OCI-LY1 (cell line): ENCODE measurements around the gene MMRN1.

Experiments
- H2AFZ ChIP-seq: fragments of 200-600 bp; sonication (generic), shearing (Covaris generic); 2 replicates; pipeline ENCODE4 v1.6.0; 2014; ENCODE audit warnings: antibody characterized with exemption, mild to moderate bottlenecking, low read length
- H3F3A ChIP-seq: fragments of 200-600 bp; sonication (generic), shearing (Covaris generic); 2 replicates; pipeline ENCODE4 v1.6.0; 2014; ENCODE audit warnings: mild to moderate bottlenecking, antibody characterized with exemption, low read length, moderate library complexity; ENCODE audit not compliant: insufficient read depth
- H3K27ac ChIP-seq: fragments of 200-600 bp; sonication (generic); 2 replicates; pipeline ENCODE4 v1.5.1; 2014; ENCODE audit warnings: low read length, mixed run types, mild to moderate bottlenecking, low read depth; ENCODE audit not compliant: poor library complexity, severe bottlenecking
- H3K27me3 ChIP-seq: fragments of 200-600 bp; sonication (generic); 2 replicates; pipeline ENCODE4 v1.6.0; 2014; ENCODE audit warnings: antibody characterized with exemption, mild to moderate bottlenecking, low read length, moderate library complexity; ENCODE audit not compliant: insufficient read depth
- H3K36me3 ChIP-seq: fragments of 200-600 bp; sonication (generic); 2 replicates; pipeline ENCODE4 v1.6.1; 2014; ENCODE audit warnings: mild to moderate bottlenecking, antibody characterized with exemption, low read length, moderate library complexity, mixed read lengths; ENCODE audit not compliant: insufficient read depth
- H3K4me1 ChIP-seq: fragments of 200-600 bp; sonication (generic); 2 replicates; pipeline ENCODE4 v1.5.1; 2014; ENCODE audit warnings: mild to moderate bottlenecking, low read length, moderate library complexity; ENCODE audit not compliant: insufficient read depth, severe bottlenecking
- H3K4me2 ChIP-seq: fragments of 200-600 bp; sonication (generic), shearing (Covaris generic); 2 replicates; pipeline ENCODE4 v1.6.1; 2014; ENCODE audit warnings: low read length
- H3K4me3 ChIP-seq: fragments of 200-600 bp; sonication (generic); 2 replicates; pipeline ENCODE4 v1.5.1; 2014; ENCODE audit warnings: low read length, low read depth, mild to moderate bottlenecking, mixed read lengths; ENCODE audit not compliant: poor library complexity, severe bottlenecking
- H3K79me2 ChIP-seq: fragments of 200-600 bp; shearing (Covaris generic); 2 replicates; pipeline ENCODE4 v1.6.1; 2016; ENCODE audit warnings: mixed run types, low read length, mixed read lengths; ENCODE audit not compliant: insufficient read depth
- H3K9ac ChIP-seq: fragments of 200-600 bp; sonication (generic), shearing (Covaris generic); 2 replicates; pipeline ENCODE4 v1.6.1; 2014; ENCODE audit warnings: mild to moderate bottlenecking, low read length, mixed read lengths
- H3K9me2 ChIP-seq: fragments of 200-600 bp; sonication (generic), shearing (Covaris generic); 2 replicates; pipeline ENCODE4 v1.6.1; 2014; ENCODE audit warnings: low read depth, mild to moderate bottlenecking, low read length, mixed read lengths
- H3K9me3 ChIP-seq: fragments of 200-600 bp; shearing (Covaris generic); 2 replicates; pipeline ENCODE4 v1.6.1; 2014; ENCODE audit warnings: low read length, mixed read lengths
- H4K20me1 ChIP-seq: fragments of 200-600 bp; sonication (generic), shearing (Covaris generic); 2 replicates; pipeline ENCODE4 v1.6.0; 2016; ENCODE audit warnings: mild to moderate bottlenecking, low read length; ENCODE audit not compliant: insufficient read depth
- CTCF ChIP-seq: fragments of 200-600 bp; sonication (generic), shearing (Covaris generic); IDR thresholded peaks from 2 replicates; pipeline ENCODE4 v1.5.1; 2017; ENCODE audit warnings: mild to moderate bottlenecking, antibody characterized with exemption, low read length, moderate library complexity, mixed read lengths
- EZH2 ChIP-seq: fragments of 200-600 bp; sonication (generic), shearing (Covaris generic); IDR thresholded peaks from 2 replicates; pipeline ENCODE4 v1.8.0; 2017; ENCODE audit warnings: borderline replicate concordance, mixed run types, mild to moderate bottlenecking, antibody characterized with exemption, low read length, moderate library complexity, mixed read lengths

MMRN1 gene

GRCh38 chr4:89860971-89861370 is 33.7 kb upstream of the MMRN1 start:
- no peaks in the 10 kb centered on the region for H3K27me3 ChIP-seq
- no peaks in the 10 kb centered on the region for H3K4me1 ChIP-seq
- no peaks in the 10 kb centered on the region for H3K9me2 ChIP-seq
- H4K20me1 ChIP-seq = no peaks in the 10 kb centered on the region
- H3F3A ChIP-seq = no peaks in the 10 kb centered on the region
- no peaks in the 10 kb centered on the region for H3K36me3 ChIP-seq
- H3K79me2 ChIP-seq = no peaks in the 10 kb centered on the region
- no peaks in the 10 kb centered on the region for H3K9me3 ChIP-seq
- H3K9ac ChIP-seq = no peak overlapping the region
- H3K27ac ChIP-seq = no peak overlapping the region
- no peak overlapping the region for H3K4me2 ChIP-seq
- H2AFZ ChIP-seq = no peak overlapping the region
- no peak for TF ChIP-seq EZH2
- TF ChIP-seq CTCF = no peak
- no peak overlapping the region for H3K4me3 ChIP-seq

- Histone ChIP-seq H3K4me1 (no peaks in the 10 kb centered on the region), H3K4me3 (no peak overlapping the region), H3K27me3 (no peaks in the 10 kb centered on the region), H3K9me3 (no peaks in the 10 kb centered on the region), H3K9ac (no peak overlapping the region), H3K79me2 (no peaks in the 10 kb centered on the region), H3K4me2 (no peak overlapping the region), H2AFZ (no peak overlapping the region), H3F3A (no peaks in the 10 kb centered on the region), H3K27ac (no peak overlapping the region), H4K20me1 (no peaks in the 10 kb centered on the region), H3K9me2 (no peaks in the 10 kb centered on the region), H3K36me3 (no peaks in the 10 kb centered on the region)
- TF ChIP-seq EZH2 (no peak), CTCF (no peak)
Measured at GRCh38 chr4:89863533-89863932, 31.1 kb upstream of the MMRN1 start.

- Histone ChIP-seq H3K9me3 (no peaks in the 10 kb centered on the region), H3K4me2 (no peak overlapping the region), H3K27ac (no peak overlapping the region)
Measured at GRCh38 chr4:89868276-89868675, 26.4 kb upstream of the MMRN1 start.

More at GRCh38 chr4:89868276-89868675, 26.4 kb upstream of the MMRN1 start:
- TF ChIP-seq EZH2 (no peak), CTCF (no peak)
- H4K20me1 ChIP-seq = no peaks in the 10 kb centered on the region
- no peak overlapping the region for H3K9ac ChIP-seq
- H3F3A ChIP-seq = no peaks in the 10 kb centered on the region
- no peaks in the 10 kb centered on the region for H3K36me3 ChIP-seq
- no peaks in the 10 kb centered on the region for H3K27me3 ChIP-seq
- H3K4me3 ChIP-seq = no peak overlapping the region
- H3K79me2 ChIP-seq = no peaks in the 10 kb centered on the region
- no peaks in the 10 kb centered on the region for H3K4me1 ChIP-seq
- H2AFZ ChIP-seq = no peak overlapping the region
- no peaks in the 10 kb centered on the region for H3K9me2 ChIP-seq
